HEK293 (cell line): ENCODE data around the gene ZSCAN10.

Experiments
- CTCF ChIA-PET: fragments of 350-600 bp; formaldehyde crosslinking; extraction: SDS; loops from one replicate; lab custom pipeline; 2021; ENCODE audit warnings: antibody characterized with exemption; lab: Yijun Ruan, JAX
- POLR2A ChIA-PET: fragments of 300-600 bp; formaldehyde crosslinking; extraction: SDS; loops from one replicate; lab custom pipeline; 2020; ENCODE audit warnings: antibody characterized with exemption, inconsistent platforms; lab: Yijun Ruan, JAX
- H3K27ac ChIP-seq: fragments of 200-500 bp; sonication (Bioruptor generic); 2 replicates; pipeline ENCODE4 v1.5.1; 2014; ENCODE audit warnings: low read depth, low read length, control low read depth, inconsistent platforms; ENCODE audit errors: extremely low read depth
- H3K36me3 ChIP-seq, 2 experiments: fragments of 200-500 bp in 1 of 2; sonication (Bioruptor generic) in 1 of 2; 1 replicate in 1 of 2; 2 replicates in 1 of 2; pipeline ENCODE4 v1.5.1; 2014 to 2017; ENCODE audit warnings: inconsistent platforms in 2 of 2, low read length in 2 of 2; ENCODE audit not compliant: control insufficient read depth in 2 of 2, insufficient read depth in 1 of 2
- H3K4me1 ChIP-seq: fragments of 200-500 bp; sonication (Bioruptor generic); 2 replicates; pipeline ENCODE4 v1.5.1; 2014; ENCODE audit warnings: mild to moderate bottlenecking, low read length, inconsistent platforms; ENCODE audit not compliant: control insufficient read depth, insufficient read depth
- H3K4me3 ChIP-seq: 2 replicates; pipeline ENCODE4 v1.5.1; 2011; ENCODE audit warnings: low read depth, mild to moderate bottlenecking, control low read depth, low read length, moderate library complexity
- H3K9me3 ChIP-seq: fragments of 200-500 bp; sonication (Bioruptor generic); 2 replicates; pipeline ENCODE4 v1.5.1; 2014; ENCODE audit warnings: low read depth, low read length, inconsistent platforms; ENCODE audit not compliant: control insufficient read depth, insufficient read depth
- EGR2 ChIP-seq: fragments of 450-650 bp; formaldehyde crosslinking; IDR thresholded peaks from 2 replicates; pipeline ENCODE4 v1.5.1; 2016; ENCODE audit warnings: low read depth, missing biosample characterization, missing genetic modification characterization
- KLF10 ChIP-seq: fragments of 450-650 bp; IDR thresholded peaks from 2 replicates; pipeline ENCODE4 v1.5.1; 2018; ENCODE audit warnings: missing biosample characterization, mild to moderate bottlenecking, missing genetic modification characterization
- KLF7 ChIP-seq: fragments of 450-650 bp; formaldehyde crosslinking; IDR thresholded peaks from 2 replicates; pipeline ENCODE4 v1.5.1; 2016; ENCODE audit warnings: missing biosample characterization, missing genetic modification characterization, borderline replicate concordance
- OVOL3 ChIP-seq: fragments of 450-650 bp; formaldehyde crosslinking; IDR thresholded peaks from 2 replicates; pipeline ENCODE4 v1.5.1; 2016; ENCODE audit warnings: missing biosample characterization, missing genetic modification characterization
- SETDB1 ChIP-seq: IDR thresholded peaks from one replicate; pipeline ENCODE4 v1.6.1; 2017; ENCODE audit warnings: mild to moderate bottlenecking, low read length, moderate library complexity, mixed read lengths; ENCODE audit not compliant: insufficient read length
- ZBTB20 ChIP-seq: fragments of 450-650 bp; formaldehyde crosslinking; IDR thresholded peaks from 2 replicates; pipeline ENCODE4 v1.5.1; 2016; ENCODE audit warnings: missing biosample characterization, missing genetic modification characterization
- ZFHX2 ChIP-seq: fragments of 450-650 bp; formaldehyde crosslinking; conservative IDR thresholded peaks from 2 replicates; pipeline ENCODE4 v1.5.1; 2016; ENCODE audit warnings: missing biosample characterization, missing genetic modification characterization
- ZFP69B ChIP-seq: fragments of 450-650 bp; formaldehyde crosslinking; IDR thresholded peaks from 2 replicates; pipeline ENCODE4 v1.5.1; 2016; ENCODE audit warnings: missing biosample characterization, missing genetic modification characterization
- ZNF132 ChIP-seq: fragments of 450-650 bp; formaldehyde crosslinking; IDR thresholded peaks from 2 replicates; pipeline ENCODE4 v1.5.1; 2017; ENCODE audit warnings: missing biosample characterization, missing genetic modification characterization, borderline replicate concordance
- ZNF175 ChIP-seq: fragments of 450-650 bp; formaldehyde crosslinking; IDR thresholded peaks from 2 replicates; pipeline ENCODE4 v1.5.1; 2016; ENCODE audit warnings: missing biosample characterization, missing genetic modification characterization
- ZNF202 ChIP-seq: fragments of 450-650 bp; formaldehyde crosslinking; IDR thresholded peaks from 2 replicates; pipeline ENCODE4 v1.5.1; 2016; ENCODE audit warnings: missing biosample characterization, missing genetic modification characterization, borderline replicate concordance
- ZNF266 ChIP-seq: fragments of 450-650 bp; formaldehyde crosslinking; IDR thresholded peaks from 2 replicates; pipeline ENCODE4 v1.5.1; 2016; ENCODE audit warnings: missing biosample characterization, missing genetic modification characterization, low read depth
- ZNF302 ChIP-seq: fragments of 450-650 bp; formaldehyde crosslinking; IDR thresholded peaks from 2 replicates; pipeline ENCODE4 v1.5.1; 2016; ENCODE audit warnings: missing biosample characterization, missing genetic modification characterization, low read depth
- ZNF510 ChIP-seq: fragments of 450-650 bp; formaldehyde crosslinking; IDR thresholded peaks from 2 replicates; pipeline ENCODE4 v1.5.1; 2018; ENCODE audit warnings: mild to moderate bottlenecking, missing genetic modification characterization, missing biosample characterization; ENCODE audit not compliant: insufficient replicate concordance
- ZNF561 ChIP-seq: fragments of 450-650 bp; IDR thresholded peaks from 2 replicates; pipeline ENCODE4 v1.5.1; 2018; ENCODE audit warnings: missing biosample characterization, missing genetic modification characterization, borderline replicate concordance
- ZNF571 ChIP-seq: fragments of 450-650 bp; formaldehyde crosslinking; IDR thresholded peaks from 2 replicates; pipeline ENCODE4 v1.5.0; 2017; ENCODE audit warnings: missing biosample characterization, missing genetic modification characterization
- ZNF600 ChIP-seq: fragments of 450-650 bp; formaldehyde crosslinking; IDR thresholded peaks from 2 replicates; pipeline ENCODE4 v1.5.1; 2016; ENCODE audit warnings: missing biosample characterization, missing genetic modification characterization
- ZNF621 ChIP-seq: fragments of 450-650 bp; formaldehyde crosslinking; IDR thresholded peaks from 2 replicates; pipeline ENCODE4 v1.5.1; 2017; ENCODE audit warnings: missing biosample characterization, missing genetic modification characterization
- ZNF623 ChIP-seq: fragments of 450-650 bp; formaldehyde crosslinking; IDR thresholded peaks from 2 replicates; pipeline ENCODE4 v1.5.1; 2016; ENCODE audit warnings: missing biosample characterization, missing genetic modification characterization
- ZNF654 ChIP-seq: fragments of 450-650 bp; formaldehyde crosslinking; IDR thresholded peaks from 2 replicates; pipeline ENCODE4 v1.5.1; 2016; ENCODE audit warnings: low read depth, missing biosample characterization, missing genetic modification characterization
- ZNF658 ChIP-seq: fragments of 450-650 bp; formaldehyde crosslinking; IDR thresholded peaks from 2 replicates; pipeline ENCODE4; 2016; ENCODE audit warnings: missing biosample characterization, missing genetic modification characterization
- ZNF660 ChIP-seq: fragments of 450-650 bp; IDR thresholded peaks from 2 replicates; pipeline ENCODE4 v1.5.1; 2018; ENCODE audit warnings: missing biosample characterization, mild to moderate bottlenecking, missing genetic modification characterization
- ZNF777 ChIP-seq: fragments of 450-650 bp; formaldehyde crosslinking; IDR thresholded peaks from 2 replicates; pipeline ENCODE4 v1.5.1; 2017; ENCODE audit warnings: missing biosample characterization, missing genetic modification characterization, borderline replicate concordance
- ZNF830 ChIP-seq: fragments of 450-650 bp; IDR thresholded peaks from 2 replicates; pipeline ENCODE4 v1.5.0; 2018; ENCODE audit warnings: missing biosample characterization, missing genetic modification characterization, low read depth, mild to moderate bottlenecking, moderate library complexity
- ZNF837 ChIP-seq: fragments of 450-650 bp; formaldehyde crosslinking; IDR thresholded peaks from 2 replicates; pipeline ENCODE4 v1.5.1; 2016; ENCODE audit warnings: missing biosample characterization, missing genetic modification characterization
- TF ChIP-seq, protein P1 (sequence below): fragments of 450-650 bp; formaldehyde crosslinking; IDR thresholded peaks from 2 replicates; pipeline ENCODE4 v1.5.1; 2016; ENCODE audit warnings: missing biosample characterization, missing genetic modification characterization
- TF ChIP-seq, protein P2 (sequence below): fragments of 450-650 bp; formaldehyde crosslinking; IDR thresholded peaks from 2 replicates; pipeline ENCODE4 v1.5.1; 2017; ENCODE audit warnings: missing biosample characterization, missing genetic modification characterization
- TF ChIP-seq, protein P3 (sequence below): fragments of 450-650 bp; formaldehyde crosslinking; IDR thresholded peaks from 2 replicates; pipeline ENCODE4 v1.5.1; 2017; ENCODE audit warnings: missing biosample characterization, missing genetic modification characterization

Gene ZSCAN10

DNA sequence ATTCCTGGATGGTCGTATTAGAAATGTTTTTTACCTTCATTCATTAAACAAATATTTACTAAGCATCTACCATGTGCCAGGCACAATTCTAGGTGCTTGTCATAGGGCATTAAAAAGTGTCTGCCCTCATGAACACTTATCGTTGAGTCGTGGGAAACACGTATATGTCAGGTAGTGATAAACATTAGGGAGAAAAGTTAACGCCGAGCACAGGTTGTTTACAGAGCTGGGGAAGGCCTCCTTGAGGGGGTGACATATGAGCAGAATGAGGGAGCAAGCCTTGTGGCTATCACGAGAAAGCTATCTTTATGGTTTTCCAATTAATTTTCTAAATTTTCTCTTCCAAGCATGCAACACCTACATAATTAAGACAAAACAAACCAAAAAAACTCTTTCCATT, 34.8 kb upstream of the ZSCAN10 start:
- Histone ChIP-seq H3K4me1 (peaks cover 3% of the 10 kb centered on the region; the same call in 1 of the 2 replicates), H3K27ac (peak overlapping the region; percentile 89), H3K9me3 (no peaks in the 10 kb centered on the region), H3K36me3 (peaks cover 8 to 44% of the 10 kb centered on the region in 2 experiments; a peak in 2 of 3 replicates), H3K4me3 (peak overlapping the region; percentile 63)
- CTCF ChIA-PET, result interaction anchor here (0.8 to 1.6 kb wide), 6 partner anchors 15 to 1271 kb away, joined by 3 to 9 read pairs (median 4); no protein-coding TSS in a partner anchor
- TF ChIP-seq, protein P1, sequence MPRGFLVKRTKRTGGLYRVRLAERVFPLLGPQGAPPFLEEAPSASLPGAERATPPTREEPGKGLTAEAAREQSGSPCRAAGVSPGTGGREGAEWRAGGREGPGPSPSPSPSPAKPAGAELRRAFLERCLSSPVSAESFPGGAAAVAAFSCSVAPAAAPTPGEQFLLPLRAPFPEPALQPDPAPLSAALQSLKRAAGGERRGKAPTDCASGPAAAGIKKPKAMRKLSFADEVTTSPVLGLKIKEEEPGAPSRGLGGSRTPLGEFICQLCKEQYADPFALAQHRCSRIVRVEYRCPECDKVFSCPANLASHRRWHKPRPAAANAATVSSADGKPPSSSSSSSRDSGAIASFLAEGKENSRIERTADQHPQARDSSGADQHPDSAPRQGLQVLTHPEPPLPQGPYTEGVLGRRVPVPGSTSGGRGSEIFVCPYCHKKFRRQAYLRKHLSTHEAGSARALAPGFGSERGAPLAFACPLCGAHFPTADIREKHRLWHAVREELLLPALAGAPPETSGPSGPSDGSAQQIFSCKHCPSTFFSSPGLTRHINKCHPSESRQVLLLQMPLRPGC, result no peak
- TF ChIP-seq ZNF837 (no peak), KLF10 (tag by site-specific recombination) (no peak), KLF7 (tag by site-specific recombination) (no peak), ZNF830 (tag by site-specific recombination) (no peak), ZNF623 (tag by site-specific recombination) (no peak), ZNF660 (no peak), ZNF777 (tag by site-specific recombination) (no peak), ZBTB20 (tag by site-specific recombination) (no peak), ZNF621 (tag by site-specific recombination) (no peak), ZFHX2 (no peak), SETDB1 (no peak)
- POLR2A ChIA-PET, result interaction anchor here (1.1 to 3.4 kb wide), 11 partner anchors 8 to 130 kb away, joined by 3 to 38 read pairs (median 13); partner anchors contain the start of genes TNFRSF12A and ZNF205

DNA sequence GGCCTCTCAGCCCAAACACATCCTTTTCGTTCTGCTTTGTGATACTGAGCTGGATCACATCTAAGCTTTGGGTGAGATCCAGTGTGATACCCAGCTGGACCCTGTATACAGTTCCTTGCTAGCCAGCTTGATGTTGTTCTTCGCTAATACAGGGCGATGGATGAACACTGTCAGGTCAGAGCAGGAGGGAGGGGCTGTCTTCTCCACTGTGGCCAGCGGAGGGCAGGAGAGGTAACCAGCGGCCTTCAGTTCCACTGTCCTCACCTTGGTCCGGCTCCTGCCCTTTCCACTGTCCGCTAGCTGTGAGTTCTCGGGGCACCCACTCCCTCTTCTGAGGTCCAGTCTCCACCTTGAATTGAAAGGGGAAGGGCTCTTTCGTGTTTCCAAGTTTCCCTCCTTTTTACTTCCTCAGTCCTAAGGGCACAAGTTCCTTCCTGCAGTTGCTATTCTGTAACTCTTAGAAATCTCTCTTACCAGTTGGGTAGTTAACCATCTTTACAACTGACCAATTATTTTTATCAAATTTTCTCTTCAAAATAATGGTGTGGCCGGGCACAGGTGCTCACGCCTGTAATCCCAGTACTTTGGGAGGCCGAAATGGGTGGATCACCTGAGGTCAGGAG, 32.8 kb upstream of the ZSCAN10 start:
- peaks cover 17 to 45% of the 10 kb centered on the region in 2 experiments; a peak in 2 of 3 replicates for H3K36me3 ChIP-seq
- POLR2A ChIA-PET, result interaction anchor here (0.5 to 1.3 kb wide), 5 partner anchors 9 to 100 kb away, joined by 3 to 4 read pairs (median 4); no protein-coding TSS in a partner anchor
- no peak overlapping the region for H3K4me3 ChIP-seq
- H3K4me1 ChIP-seq, result peaks cover 3% of the 10 kb centered on the region; the same call in 1 of the 2 replicates
- H3K27ac ChIP-seq, result no peak overlapping the region
- CTCF ChIA-PET, result interaction anchor here (0.6 to 4.6 kb wide), 18 partner anchors 8 to 205 kb away, joined by 3 to 38 read pairs (median 4); partner anchors contain the start of gene ZNF205
- H3K9me3 ChIP-seq, result no peaks in the 10 kb centered on the region
- TF ChIP-seq ZNF302 (tag by site-specific recombination), result no peak
- TF ChIP-seq ZNF658, result no peak
- TF ChIP-seq ZNF175 (tag by site-specific recombination), result no peak
- TF ChIP-seq ZNF132, result no peak
- TF ChIP-seq, protein P2, sequence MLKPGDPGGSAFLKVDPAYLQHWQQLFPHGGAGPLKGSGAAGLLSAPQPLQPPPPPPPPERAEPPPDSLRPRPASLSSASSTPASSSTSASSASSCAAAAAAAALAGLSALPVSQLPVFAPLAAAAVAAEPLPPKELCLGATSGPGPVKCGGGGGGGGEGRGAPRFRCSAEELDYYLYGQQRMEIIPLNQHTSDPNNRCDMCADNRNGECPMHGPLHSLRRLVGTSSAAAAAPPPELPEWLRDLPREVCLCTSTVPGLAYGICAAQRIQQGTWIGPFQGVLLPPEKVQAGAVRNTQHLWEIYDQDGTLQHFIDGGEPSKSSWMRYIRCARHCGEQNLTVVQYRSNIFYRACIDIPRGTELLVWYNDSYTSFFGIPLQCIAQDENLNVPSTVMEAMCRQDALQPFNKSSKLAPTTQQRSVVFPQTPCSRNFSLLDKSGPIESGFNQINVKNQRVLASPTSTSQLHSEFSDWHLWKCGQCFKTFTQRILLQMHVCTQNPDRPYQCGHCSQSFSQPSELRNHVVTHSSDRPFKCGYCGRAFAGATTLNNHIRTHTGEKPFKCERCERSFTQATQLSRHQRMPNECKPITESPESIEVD, result no peak
- TF ChIP-seq ZNF600 (tag by site-specific recombination), result peak; percentile 64
- TF ChIP-seq, protein P1, result no peak
- TF ChIP-seq EGR2 (tag by site-specific recombination), result no peak
- TF ChIP-seq ZNF571 (tag by site-specific recombination), result no peak
- TF ChIP-seq ZFP69B, result no peak
- no peak for TF ChIP-seq ZNF202 (tag by site-specific recombination)
- TF ChIP-seq OVOL3, result no peak
- TF ChIP-seq, protein P3, sequence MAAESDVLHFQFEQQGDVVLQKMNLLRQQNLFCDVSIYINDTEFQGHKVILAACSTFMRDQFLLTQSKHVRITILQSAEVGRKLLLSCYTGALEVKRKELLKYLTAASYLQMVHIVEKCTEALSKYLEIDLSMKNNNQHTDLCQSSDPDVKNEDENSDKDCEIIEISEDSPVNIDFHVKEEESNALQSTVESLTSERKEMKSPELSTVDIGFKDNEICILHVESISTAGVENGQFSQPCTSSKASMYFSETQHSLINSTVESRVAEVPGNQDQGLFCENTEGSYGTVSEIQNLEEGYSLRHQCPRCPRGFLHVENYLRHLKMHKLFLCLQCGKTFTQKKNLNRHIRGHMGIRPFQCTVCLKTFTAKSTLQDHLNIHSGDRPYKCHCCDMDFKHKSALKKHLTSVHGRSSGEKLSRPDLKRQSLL (tag by site-specific recombination), result no peak
- peak; percentile 45; the same call in 1 of the 2 replicates for TF ChIP-seq ZNF561
- no peak for TF ChIP-seq ZNF510 (tag by site-specific recombination)
- no peak for TF ChIP-seq ZNF266 (tag by site-specific recombination)
- peak; percentile 33 for TF ChIP-seq ZNF654 (tag by site-specific recombination)
